PC-3 (cell line): ENCODE measurements around the gene R3HDM2. TPM values are rescaled to one million over a fixed set of nuclear protein-coding genes. Genes with fewer than 3 reads are reported as not detected.
"Not testable (repeated sequence)": the region's sequence is repeated elsewhere in the genome, so short reads cannot be mapped to it uniquely, and the experiment has no call there.

ENCODE experiments used
- ATAC-seq: fragments of 200-7000 bp; cut with Tn5 transposase; 2 replicates; pipeline ENCODE4 v1.9.1; 2020; ENCODE audit warnings: mild to moderate bottlenecking, moderate library complexity
- BruUV-seq: library from RNA; stranded (reverse); fragments of 400-500 nt; replicated peaks from 2 replicates; lab custom pipeline; 2021; lab: Mats Ljungman, UMichigan
- CTCF ChIA-PET: fragments of 300-600 bp; sonication (Branson Sonifier 250); formaldehyde crosslinking; loops from one replicate; lab custom pipeline; 2022; ENCODE audit warnings: antibody characterized with exemption; lab: Charles Lee
- POLR2A ChIA-PET: fragments of 300-600 bp; sonication (Branson Sonifier 250); formaldehyde crosslinking; loops from one replicate; lab custom pipeline; 2022; ENCODE audit warnings: antibody characterized with exemption; ENCODE audit not compliant: unreplicated experiment; lab: Charles Lee
- DNase-seq: peaks from one replicate; pipeline ENCODE4 v3.0.0-alpha.2; 2015
- H2AFZ ChIP-seq: fragments of 300-600 bp; sonication (generic); 2 replicates; pipeline ENCODE4 v1.6.0; 2016; ENCODE audit warnings: antibody characterized with exemption, low read length
- H3F3A ChIP-seq: fragments of 300-600 bp; sonication (generic); one replicate; pipeline ENCODE4 v1.6.0; 2017; ENCODE audit warnings: antibody characterized with exemption, low read length, control low read depth, mild to moderate bottlenecking; ENCODE audit not compliant: unreplicated experiment
- H3K27ac ChIP-seq: fragments of 300-600 bp; sonication (generic); 2 replicates; pipeline ENCODE4 v1.5.1; 2016; ENCODE audit warnings: mild to moderate bottlenecking, low read length
- H3K27me3 ChIP-seq: fragments of 300-600 bp; sonication (generic); 2 replicates; pipeline ENCODE4 v1.6.1; 2016; ENCODE audit warnings: low read length, mixed read lengths
- H3K36me3 ChIP-seq: fragments of 300-600 bp; sonication (generic); 2 replicates; pipeline ENCODE4 v1.6.1; 2016; ENCODE audit warnings: low read depth, mixed run types, low read length, mixed read lengths
- H3K4me1 ChIP-seq: fragments of 300-600 bp; sonication (generic); 2 replicates; pipeline ENCODE4 v1.5.1; 2016; ENCODE audit warnings: low read length; ENCODE audit not compliant: insufficient read depth
- H3K4me2 ChIP-seq: fragments of 300-600 bp; sonication (generic); 2 replicates; pipeline ENCODE4 v1.6.0; 2016; ENCODE audit warnings: low read length
- H3K4me3 ChIP-seq: fragments of 300-600 bp; sonication (generic); 2 replicates; pipeline ENCODE4 v1.5.1; 2016; ENCODE audit warnings: mild to moderate bottlenecking, low read length, mixed read lengths
- H3K79me2 ChIP-seq: fragments of 300-600 bp; sonication (generic); 2 replicates; pipeline ENCODE4 v1.6.1; 2017; ENCODE audit warnings: low read length, mixed read lengths
- H3K9ac ChIP-seq: fragments of 300-600 bp; sonication (generic); 2 replicates; pipeline ENCODE4 v1.6.0; 2016; ENCODE audit warnings: mild to moderate bottlenecking, low read length
- H3K9me2 ChIP-seq: fragments of 300-600 bp; sonication (generic); replicated peaks from 2 replicates; pipeline ENCODE4 v1.6.1; 2016; ENCODE audit warnings: mixed run types, low read length, mixed read lengths
- H3K9me3 ChIP-seq: fragments of 300-600 bp; sonication (generic); 2 replicates; pipeline ENCODE4 v1.6.1; 2016; ENCODE audit warnings: low read length, mixed read lengths
- H4K20me1 ChIP-seq: fragments of 300-600 bp; sonication (generic); 2 replicates; pipeline ENCODE4 v1.6.1; 2016; ENCODE audit warnings: low read length, mixed read lengths
- CTCF ChIP-seq: fragments of 300-600 bp; sonication (generic); conservative IDR thresholded peaks from 2 replicates; pipeline ENCODE4 v1.5.1; 2017; ENCODE audit warnings: antibody characterized with exemption, low read depth, mild to moderate bottlenecking, low read length
- EZH2 ChIP-seq: fragments of 300-600 bp; sonication (generic); IDR thresholded peaks from one replicate; pipeline ENCODE4 v1.6.1; 2017; ENCODE audit warnings: antibody characterized with exemption, mild to moderate bottlenecking, low read length; ENCODE audit not compliant: unreplicated experiment
- EZH2phosphoT487 ChIP-seq: fragments of 300-600 bp; sonication (generic); IDR thresholded peaks from 2 replicates; pipeline ENCODE4 v1.6.1; 2018; ENCODE audit warnings: mild to moderate bottlenecking, antibody characterized with exemption, low read length, borderline replicate concordance
- intact Hi-C: fragments of 100-400 bp; cut with micrococcal nuclease; formaldehyde crosslinking; loops from 2 replicates; pipeline ENCODE4 v1.9.0; 2023
- total RNA-seq: library from RNA; depleted of rRNA; stranded (reverse); fragments of >200 nt; gene quantifications from 2 replicates; pipeline ENCODE4 v1.2.3, GENCODE V29; 2014

The R3HDM2 gene
- total RNA-seq, 1 experiment from 2014 or later = 14.0 TPM

DNA sequence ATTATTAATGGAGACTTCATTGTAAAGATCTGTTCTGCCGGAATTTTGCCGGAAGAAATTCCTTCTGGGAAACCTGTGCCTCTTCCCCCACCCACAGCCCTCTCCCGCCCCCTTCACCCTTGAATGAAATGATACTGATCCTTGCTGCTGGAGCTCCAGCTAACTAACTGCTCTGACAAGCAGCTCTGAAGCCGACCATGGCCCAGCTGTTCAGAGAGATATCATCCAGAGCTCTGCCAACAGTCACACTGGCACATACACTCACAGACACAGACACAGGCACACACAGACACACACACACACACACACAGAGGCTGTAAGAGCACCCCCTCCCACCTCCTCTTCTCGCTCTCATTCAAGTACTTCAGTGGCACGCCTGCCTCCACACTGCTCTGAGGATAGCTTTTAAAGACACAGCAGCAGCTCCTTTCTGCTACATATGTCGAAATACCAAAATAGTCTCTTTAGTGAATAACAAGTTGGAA is 88.6 kb downstream of the R3HDM2 start:
- Histone ChIP-seq H3K79me2 (no peaks in the 10 kb centered on the region), H2AFZ (no peak overlapping the region), H3K27me3 (no peaks in the 10 kb centered on the region), H3F3A (no peaks in the 10 kb centered on the region), H3K36me3 (0 out of 2 replicates have a peak, but pooled peaks cover 2% of the 10 kb centered on the region), H3K9me2 (no peaks in the 10 kb centered on the region), H4K20me1 (no peaks in the 10 kb centered on the region), H3K9ac (no peak overlapping the region), H3K9me3 (no peaks in the 10 kb centered on the region), H3K4me2 (no peak overlapping the region), H3K4me1 (no peaks in the 10 kb centered on the region), H3K27ac (no peak overlapping the region), H3K4me3 (no peak overlapping the region)
- BruUV-seq = no TSS peak
- ChIA-PET CTCF (no interaction called here), POLR2A (interaction anchor here (0.6 kb wide), 1 partner anchor 22 kb away, joined by 5 read pairs; no protein-coding TSS in a partner anchor)
- DNase-seq (no peak), ATAC-seq (no peak)
- no peak for TF ChIP-seq EZH2
- TF ChIP-seq EZH2phosphoT487 = no peak
- TF ChIP-seq CTCF = no peak
- intact Hi-C loops = no loop called here

DNA sequence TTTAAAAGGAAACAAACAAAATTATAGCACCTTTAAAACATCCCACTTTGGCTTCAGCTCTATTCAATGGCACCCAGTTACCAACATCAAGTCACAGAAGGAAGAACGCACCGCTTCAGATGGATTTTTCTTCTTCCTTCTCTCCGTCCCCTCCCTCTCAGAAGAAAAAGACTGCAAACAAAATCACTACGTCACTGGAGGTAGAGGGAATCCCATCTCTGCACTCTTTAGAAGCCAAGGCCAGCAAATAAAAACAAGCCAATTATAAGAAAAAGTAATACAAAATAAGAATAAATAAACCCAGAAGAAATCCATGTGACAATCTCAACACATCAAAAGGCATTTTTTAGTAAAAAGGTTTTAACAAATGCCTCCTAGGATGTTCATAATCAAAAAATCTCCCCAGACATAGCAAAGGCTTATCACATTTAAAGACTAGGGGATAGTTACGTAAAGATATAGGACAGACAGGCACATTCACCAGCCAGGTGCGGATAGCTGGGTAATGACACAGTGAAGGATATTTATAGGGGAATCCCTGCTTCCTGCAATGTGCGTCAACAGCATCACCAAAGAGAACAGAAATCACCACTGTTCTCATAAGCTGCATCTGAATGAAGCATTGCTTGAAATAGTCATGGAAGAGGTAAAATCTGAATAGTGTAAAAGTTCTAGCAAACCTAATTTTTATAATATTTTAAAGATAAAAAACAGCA is 89.4 kb downstream of the R3HDM2 start:
- ChIA-PET POLR2A (interaction anchor here (0.6 kb wide), 1 partner anchor 9 kb away, joined by 5 read pairs; no protein-coding TSS in a partner anchor), CTCF (interaction anchor here (0.6 kb wide), 1 partner anchor 98 kb away, joined by 4 read pairs; no protein-coding TSS in a partner anchor)
- H3K9me3 ChIP-seq = no peaks in the 10 kb centered on the region
- TF ChIP-seq CTCF = no peak
- no peak overlapping the region for H2AFZ ChIP-seq
- no peaks in the 10 kb centered on the region for H3K9me2 ChIP-seq
- no peak overlapping the region for H3K27ac ChIP-seq
- H3K4me1 ChIP-seq = no peaks in the 10 kb centered on the region
- DNase-seq (no peak), ATAC-seq (no peak)
- H3K4me3 ChIP-seq = no peak overlapping the region
- 0 out of 2 replicates have a peak, but pooled peaks cover 2% of the 10 kb centered on the region for H3K36me3 ChIP-seq
- no TSS peak for BruUV-seq
- H3K27me3 ChIP-seq = no peaks in the 10 kb centered on the region
- H3K4me2 ChIP-seq = no peak overlapping the region
- no peaks in the 10 kb centered on the region for H3K79me2 ChIP-seq
- no peaks in the 10 kb centered on the region for H3F3A ChIP-seq
- no peak overlapping the region for H3K9ac ChIP-seq
- intact Hi-C loops = no loop called here
- no peaks in the 10 kb centered on the region for H4K20me1 ChIP-seq

- TF ChIP-seq CTCF (no peak), EZH2 (no peak)
- no peak for ATAC-seq
- H2AFZ ChIP-seq = no peak overlapping the region
- no peaks in the 10 kb centered on the region for H3K9me3 ChIP-seq
- BruUV-seq = no TSS peak
- H3K79me2 ChIP-seq = no peaks in the 10 kb centered on the region
- H3K36me3 ChIP-seq = 0 out of 2 replicates have a peak, but pooled peaks cover 2% of the 10 kb centered on the region
- ChIA-PET POLR2A (no interaction called here), CTCF (no interaction called here)
- no peak overlapping the region for H3K4me2 ChIP-seq
- H3K27me3 ChIP-seq = no peaks in the 10 kb centered on the region
- no peaks in the 10 kb centered on the region for H3K9me2 ChIP-seq
- intact Hi-C loops = no loop called here
- H3K9ac ChIP-seq = no peak overlapping the region
- H3F3A ChIP-seq = no peaks in the 10 kb centered on the region
- H3K4me3 ChIP-seq = no peak overlapping the region
- DNase-seq = no peak
- no peak overlapping the region for H3K27ac ChIP-seq
- H4K20me1 ChIP-seq = no peaks in the 10 kb centered on the region
- no peaks in the 10 kb centered on the region for H3K4me1 ChIP-seq
These were observed 90.7 kb downstream of the R3HDM2 start for GRCh38 chr12:57340104-57340503.

DNA sequence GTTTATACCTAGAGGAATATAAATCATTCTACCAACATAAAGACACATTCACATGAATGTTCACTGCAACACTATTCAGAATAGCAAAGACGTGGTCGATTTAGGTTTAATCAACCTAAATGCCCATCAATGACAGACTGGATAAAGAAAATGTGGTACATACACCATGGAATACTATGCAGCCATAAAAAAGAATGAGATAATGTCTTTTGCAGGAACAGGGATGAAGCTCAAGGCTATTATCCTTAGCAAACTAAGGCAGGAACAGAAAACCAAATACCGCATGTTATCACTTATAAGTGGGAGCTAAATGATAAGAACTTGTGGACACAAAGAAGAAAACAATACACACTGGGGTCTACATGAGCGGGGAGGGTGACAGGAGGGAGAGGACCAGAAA is 94.5 kb downstream of the R3HDM2 start:
- BruUV-seq, H3K9me3 ChIP-seq, ATAC-seq, H3K36me3 ChIP-seq, H3K4me2 ChIP-seq, intact Hi-C loops, H3K79me2 ChIP-seq, H4K20me1 ChIP-seq, H3K27ac ChIP-seq, DNase-seq, H3K27me3 ChIP-seq, H2AFZ ChIP-seq, H3K9me2 ChIP-seq, H3F3A ChIP-seq, POLR2A ChIA-PET, H3K4me3 ChIP-seq, H3K9ac ChIP-seq: not testable (repeated sequence)
- H3K4me1 ChIP-seq = peaks cover 11% of the 10 kb centered on the region
- CTCF ChIA-PET = interaction anchor here (0.6 kb wide), 1 partner anchor 335 kb away, joined by 3 read pairs; no protein-coding TSS in a partner anchor
